Muscle of leg (tissue), 11 donors: ENCODE results near the gene CEP104. TPM values are rescaled to one million over a fixed set of nuclear protein-coding genes. Genes with fewer than 3 reads are reported as not detected.
A peak's percentile ranks its signal among the peaks of the same experiment; 100 is the strongest.

Experiments
- DNase-seq: peaks from one replicate; pipeline ENCODE4 v3.0.0; 2013
- H3K27ac ChIP-seq: one replicate; pipeline ENCODE4 v1.5.1; 2013; ENCODE audit warnings: mild to moderate bottlenecking, low read length, control low read depth
- H3K27me3 ChIP-seq: one replicate; pipeline ENCODE4 v1.6.1; 2013; ENCODE audit warnings: low read length; ENCODE audit not compliant: control insufficient read depth, insufficient read depth
- H3K36me3 ChIP-seq: one replicate; pipeline ENCODE4 v1.6.1; 2013; ENCODE audit warnings: low read length; ENCODE audit not compliant: control insufficient read depth, insufficient read depth
- H3K4me1 ChIP-seq: one replicate; pipeline ENCODE4 v1.6.1; 2013; ENCODE audit warnings: low read length; ENCODE audit not compliant: control insufficient read depth, insufficient read depth
- H3K4me3 ChIP-seq: one replicate; pipeline ENCODE4 v1.5.1; 2013; ENCODE audit warnings: low read length, control low read depth
- H3K9me3 ChIP-seq: replicated peaks from 2 replicates; pipeline ENCODE4 v1.6.1; 2013; ENCODE audit warnings: low read depth, low read length; ENCODE audit not compliant: control insufficient read depth
- WGBS: methylation state at CpG from one replicate; pipeline ENCODE4 v1.1.5; 2013; ENCODE audit warnings: missing lambda C conversion rate; ENCODE audit not compliant: insufficient coverage; 5-methylcytosine and 5-hydroxymethylcytosine counted together
- polyA plus RNA-seq, 8 donors: library from polyadenylated mRNA; unstranded; fragments of 120-200 nt; gene quantifications; one replicate each; pipeline versions ENCODE4 v1.2.1 to v1.2.3, GENCODE V29; 2013; ENCODE audit warnings: inconsistent platforms in 1 of 8, low replicate concordance in 1 of 8; ENCODE audit not compliant: insufficient read length in 8 of 8, insufficient read depth in 1 of 8
- total RNA-seq: library from RNA; stranded (reverse); fragments of 120-200 nt; gene quantifications from one replicate; pipeline ENCODE4 v1.2.4, GENCODE V29; 2013

CEP104 gene
- total and polyA plus RNA-seq, 9 donors: 8.3 to 19.7 (median 17.2) TPM

- H3K27me3 ChIP-seq: no peaks in the 10 kb centered on the region
- peak; percentile 18 for DNase-seq
- WGBS: no CpG with 5 or more reads among the region's 6 CpGs
Observed at GRCh38 chr1:3831689-3832088, 25.3 kb downstream of the CEP104 start.

GRCh38 chr1:3828391-3828790 lies 28.6 kb downstream of the CEP104 start:
- Histone ChIP-seq H3K27me3 (no peaks in the 10 kb centered on the region), H3K9me3 (no peaks in the 10 kb centered on the region), H3K4me1 (no peaks in the 10 kb centered on the region), H3K4me3 (no peak overlapping the region), H3K36me3 (peaks cover 80% of the 10 kb centered on the region), H3K27ac (no peak overlapping the region)
- no peak for DNase-seq
- 94% methylated on average over 5 of the region's 8 CpGs for WGBS

More at GRCh38 chr1:3831689-3832088, 25.3 kb downstream of the CEP104 start:
- Histone ChIP-seq H3K9me3 (no peaks in the 10 kb centered on the region), H3K27ac (no peak overlapping the region), H3K4me1 (no peaks in the 10 kb centered on the region), H3K4me3 (no peak overlapping the region), H3K36me3 (peaks cover 75% of the 10 kb centered on the region)

GRCh38 chr1:3827813-3828307 lies 29.2 kb downstream of the CEP104 start:
- Histone ChIP-seq H3K4me1 (no peaks in the 10 kb centered on the region), H3K36me3 (peaks cover 85% of the 10 kb centered on the region), H3K27ac (no peak overlapping the region), H3K27me3 (no peaks in the 10 kb centered on the region), H3K4me3 (no peak overlapping the region), H3K9me3 (no peaks in the 10 kb centered on the region)
- DNase-seq: no peak
- WGBS: 84% methylated on average over 12 of the region's 14 CpGs

- Histone ChIP-seq H3K27me3 (no peaks in the 10 kb centered on the region), H3K9me3 (no peaks in the 10 kb centered on the region), H3K36me3 (peaks cover 85% of the 10 kb centered on the region), H3K4me1 (peaks cover 18% of the 10 kb centered on the region), H3K27ac (no peak overlapping the region), H3K4me3 (no peak overlapping the region)
- 79% methylated on average over 15 of the region's 15 CpGs for WGBS
- DNase-seq: no peak
Observed at GRCh38 chr1:3825356-3825755, 31.7 kb downstream of the CEP104 start.

GRCh38 chr1:3824650-3825049 lies 32.4 kb downstream of the CEP104 start:
- DNase-seq: no peak
- Histone ChIP-seq H3K9me3 (no peaks in the 10 kb centered on the region), H3K4me3 (no peak overlapping the region), H3K27ac (no peak overlapping the region), H3K36me3 (peaks cover 81% of the 10 kb centered on the region), H3K4me1 (peaks cover 24% of the 10 kb centered on the region), H3K27me3 (no peaks in the 10 kb centered on the region)
- WGBS: 81% methylated on average over 5 of the region's 8 CpGs

GRCh38 chr1:3822421-3822820 lies 34.6 kb downstream of the CEP104 start:
- peak overlapping the region; percentile 79 for H3K27ac ChIP-seq
- no peaks in the 10 kb centered on the region for H3K9me3 ChIP-seq
- H3K27me3 ChIP-seq: no peaks in the 10 kb centered on the region
- H3K4me1 ChIP-seq: peaks cover 32% of the 10 kb centered on the region
- DNase-seq: no peak
- 77% methylated on average over 15 of the region's 16 CpGs for WGBS
- peaks cover 63% of the 10 kb centered on the region for H3K36me3 ChIP-seq
- no peak overlapping the region for H3K4me3 ChIP-seq

GRCh38 chr1:3821908-3822307 lies 35.1 kb downstream of the CEP104 start:
- Histone ChIP-seq H3K9me3 (no peaks in the 10 kb centered on the region), H3K27ac (peak overlapping the region; percentile 79), H3K4me3 (no peak overlapping the region), H3K36me3 (peaks cover 58% of the 10 kb centered on the region), H3K4me1 (peaks cover 32% of the 10 kb centered on the region), H3K27me3 (no peaks in the 10 kb centered on the region)
- DNase-seq: no peak
- 87% methylated on average over 15 of the region's 15 CpGs for WGBS

GRCh38 chr1:3821447-3821846 lies 35.6 kb downstream of the CEP104 start:
- peaks cover 53% of the 10 kb centered on the region for H3K36me3 ChIP-seq
- 73% methylated on average over 12 of the region's 13 CpGs for WGBS
- H3K27me3 ChIP-seq: no peaks in the 10 kb centered on the region
- H3K4me3 ChIP-seq: no peak overlapping the region
- DNase-seq: peak; percentile 20
- peak overlapping the region; percentile 79 for H3K27ac ChIP-seq
- H3K9me3 ChIP-seq: no peaks in the 10 kb centered on the region
- H3K4me1 ChIP-seq: peaks cover 32% of the 10 kb centered on the region

- 69% methylated on average over 6 of the region's 6 CpGs for WGBS
- H3K9me3 ChIP-seq: no peaks in the 10 kb centered on the region
- peaks cover 32% of the 10 kb centered on the region for H3K4me1 ChIP-seq
- H3K4me3 ChIP-seq: no peak overlapping the region
- H3K27ac ChIP-seq: peak overlapping the region; percentile 79
- H3K27me3 ChIP-seq: no peaks in the 10 kb centered on the region
- peaks cover 51% of the 10 kb centered on the region for H3K36me3 ChIP-seq
- DNase-seq: peak; percentile 66
Observed at GRCh38 chr1:3821004-3821403, 36.0 kb downstream of the CEP104 start.

GRCh38 chr1:3820316-3820715 lies 36.7 kb downstream of the CEP104 start:
- WGBS: 90% methylated on average over 5 of the region's 8 CpGs
- no peak overlapping the region for H3K4me3 ChIP-seq
- no peak for DNase-seq
- no peaks in the 10 kb centered on the region for H3K27me3 ChIP-seq
- H3K27ac ChIP-seq: peak overlapping the region; percentile 60
- peaks cover 48% of the 10 kb centered on the region for H3K36me3 ChIP-seq
- peaks cover 32% of the 10 kb centered on the region for H3K4me1 ChIP-seq
- H3K9me3 ChIP-seq: no peaks in the 10 kb centered on the region

- DNase-seq: peak; percentile 27
- no peaks in the 10 kb centered on the region for H3K9me3 ChIP-seq
- 50% methylated on average over 10 of the region's 10 CpGs for WGBS
- H3K4me1 ChIP-seq: peaks cover 32% of the 10 kb centered on the region
- H3K36me3 ChIP-seq: peaks cover 50% of the 10 kb centered on the region
- peak overlapping the region; percentile 51 for H3K27ac ChIP-seq
- no peaks in the 10 kb centered on the region for H3K27me3 ChIP-seq
- H3K4me3 ChIP-seq: no peak overlapping the region
Observed at GRCh38 chr1:3819771-3820200, 37.2 kb downstream of the CEP104 start.
